HG02588 (cell line): ENCODE measurements around the gene ZSWIM4.

Experiments
- ATAC-seq: cut with Tn5 transposase; IDR thresholded peaks from one replicate; pipeline ENCODE4 v1.9.1; 2021; ENCODE audit warnings: mild to moderate bottlenecking, moderate library complexity; ENCODE audit not compliant: unreplicated experiment

The ZSWIM4 gene

DNA sequence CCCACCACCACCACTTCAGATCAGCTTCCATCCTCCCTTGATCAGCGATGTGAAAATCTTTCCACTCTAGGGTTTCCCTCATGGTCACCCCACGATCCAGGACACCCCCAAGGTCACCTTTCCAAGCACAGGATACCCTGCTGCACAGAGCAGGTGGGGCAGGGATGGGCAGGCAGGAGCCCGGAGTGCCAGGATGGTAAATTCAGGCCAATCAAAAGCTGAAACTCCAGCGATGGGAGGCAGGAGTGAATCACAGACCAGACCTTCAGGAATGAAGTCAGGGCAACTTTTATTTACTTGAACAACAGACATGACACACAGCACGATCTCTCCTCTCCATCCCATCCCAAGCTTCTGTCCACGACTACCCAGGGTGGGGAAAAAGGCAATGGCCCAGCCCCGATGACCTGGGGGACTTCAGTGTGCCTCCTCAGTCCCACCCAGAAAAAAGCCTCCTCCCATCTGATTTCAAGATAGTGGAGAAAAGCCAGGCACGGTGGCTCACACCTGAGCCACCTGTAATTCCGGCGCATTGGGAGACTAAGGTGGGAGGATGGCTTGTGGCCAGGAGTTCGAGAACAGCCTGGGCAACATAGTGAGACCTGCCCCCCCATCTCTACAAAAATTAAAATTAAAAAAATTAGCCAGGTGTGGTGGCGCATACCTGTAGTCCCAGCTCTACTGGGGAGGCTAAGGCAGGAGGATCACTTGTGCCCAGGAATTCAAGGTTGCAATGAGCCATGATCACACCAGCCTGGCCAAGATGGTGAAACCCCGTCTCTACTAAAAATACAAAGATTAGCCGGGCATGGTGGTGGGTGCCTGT is 39.2 kb downstream of the ZSWIM4 start:
- ATAC-seq, result no peak

DNA sequence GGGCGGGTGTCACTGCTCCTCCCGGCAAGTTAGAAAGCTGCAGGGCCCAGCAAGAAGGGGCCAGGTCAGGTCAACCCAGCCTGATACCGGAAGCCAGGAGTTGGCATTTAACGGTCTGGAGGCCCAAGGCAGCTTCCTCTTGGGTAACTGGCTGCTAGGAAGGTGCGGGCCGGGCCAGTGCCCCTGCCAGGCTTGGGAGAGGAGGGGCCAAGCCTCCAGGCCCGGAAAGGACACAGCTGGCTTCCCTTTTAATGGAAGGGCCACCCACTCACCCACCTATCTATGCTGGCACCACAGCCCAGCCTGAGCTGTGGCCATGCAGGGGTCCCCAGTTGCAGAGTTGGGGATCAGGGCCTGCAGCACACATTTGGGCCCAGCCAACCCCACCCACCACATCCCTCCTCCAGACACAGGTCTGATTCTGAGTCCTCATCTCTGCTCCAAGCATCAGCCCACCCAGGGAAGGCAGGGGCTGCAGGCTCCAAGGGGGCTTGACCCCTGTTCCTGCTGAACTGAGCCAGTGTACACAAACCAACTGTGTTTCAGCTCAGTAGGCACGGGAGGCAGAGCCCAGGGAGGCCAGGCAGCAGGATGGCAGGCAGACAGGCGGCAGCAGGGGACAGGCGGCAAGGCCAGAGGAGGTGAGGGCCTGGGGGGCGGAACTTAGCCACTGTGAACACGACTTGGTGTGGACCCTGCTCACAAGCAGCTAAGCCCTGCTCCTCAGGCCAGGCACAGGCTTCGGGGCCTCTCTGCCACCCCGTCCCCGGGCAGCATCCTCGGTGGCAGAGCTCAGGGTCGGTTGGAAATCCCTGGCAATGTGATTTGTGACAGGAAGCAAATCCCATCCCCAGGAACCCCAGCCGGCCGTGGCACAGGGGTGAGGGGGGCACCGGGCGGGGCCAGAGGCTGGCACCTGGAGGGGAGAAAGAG is 40.8 kb downstream of the ZSWIM4 start:
- no peak for ATAC-seq

DNA sequence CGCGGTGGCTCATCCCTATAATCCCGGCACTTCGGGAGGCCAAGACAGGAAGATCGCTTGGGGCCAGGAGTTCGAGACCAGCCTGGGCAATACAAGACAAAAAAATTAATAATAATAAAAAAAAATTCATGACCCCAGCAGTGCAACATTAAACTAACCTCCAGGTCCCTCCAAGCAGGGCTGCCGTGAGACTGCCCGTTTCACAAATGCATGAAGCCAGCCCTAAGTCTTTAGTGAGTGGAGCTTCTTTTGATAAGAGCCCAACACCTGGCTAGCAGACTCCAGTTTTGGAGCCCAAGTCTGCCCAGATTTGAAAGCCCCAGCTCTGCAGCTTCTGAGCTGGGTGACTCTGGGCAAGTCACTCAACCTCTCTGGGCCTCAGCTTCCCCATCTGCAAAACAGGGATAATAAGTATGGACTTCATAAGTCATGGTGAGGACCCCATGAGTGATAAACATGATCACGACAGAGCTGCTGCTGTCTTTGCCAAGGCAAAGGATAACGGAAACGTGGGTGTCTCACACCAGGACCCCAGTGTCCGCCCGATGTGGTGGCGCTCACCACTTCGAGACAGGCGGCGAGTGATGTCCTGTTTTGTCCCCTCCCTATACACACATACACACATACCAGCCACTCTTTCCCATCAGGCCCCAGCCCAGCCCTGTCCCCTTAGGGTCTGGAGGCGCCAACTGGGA is 43.3 kb downstream of the ZSWIM4 start:
- no peak for ATAC-seq

DNA sequence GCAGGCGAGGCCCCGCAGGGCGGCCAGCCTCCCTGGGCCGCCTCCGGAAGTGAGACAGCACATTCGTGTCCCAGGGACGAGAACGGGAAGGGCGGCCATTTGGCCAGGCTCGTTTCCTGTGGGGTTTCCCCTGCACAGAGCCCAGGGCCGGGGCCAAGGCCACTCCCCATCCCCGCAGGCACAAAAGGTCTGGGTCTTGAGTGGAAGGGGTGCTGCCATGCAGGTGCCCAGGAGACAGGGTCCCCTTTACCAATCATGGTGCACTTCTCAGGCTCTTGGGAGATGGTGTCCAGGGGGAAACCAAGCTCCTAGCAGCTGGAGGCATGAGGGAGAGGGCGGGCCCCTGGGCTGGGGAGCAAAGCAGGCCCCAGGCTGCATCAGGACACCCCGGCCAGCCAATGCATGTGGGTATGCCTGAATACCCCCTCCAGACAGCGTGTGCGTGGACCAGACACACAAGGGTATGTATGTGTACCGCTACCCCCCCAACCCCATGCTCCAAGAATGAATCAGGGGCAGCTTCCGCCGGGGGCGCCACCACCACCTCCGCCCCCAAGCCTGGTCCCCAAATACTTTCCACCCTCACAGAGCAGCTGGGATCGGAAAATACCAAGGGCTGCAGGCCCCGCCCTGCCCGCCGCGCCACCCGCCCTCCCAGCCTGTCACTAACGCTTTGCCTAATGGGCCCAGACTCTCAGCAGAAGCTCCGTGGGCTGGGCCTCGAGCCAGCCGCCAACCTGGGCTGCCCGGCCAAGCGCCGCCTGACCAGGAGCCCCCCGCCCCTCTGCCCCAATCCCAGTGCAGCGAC is 44.1 kb downstream of the ZSWIM4 start:
- ATAC-seq, result peak; percentile 35

DNA sequence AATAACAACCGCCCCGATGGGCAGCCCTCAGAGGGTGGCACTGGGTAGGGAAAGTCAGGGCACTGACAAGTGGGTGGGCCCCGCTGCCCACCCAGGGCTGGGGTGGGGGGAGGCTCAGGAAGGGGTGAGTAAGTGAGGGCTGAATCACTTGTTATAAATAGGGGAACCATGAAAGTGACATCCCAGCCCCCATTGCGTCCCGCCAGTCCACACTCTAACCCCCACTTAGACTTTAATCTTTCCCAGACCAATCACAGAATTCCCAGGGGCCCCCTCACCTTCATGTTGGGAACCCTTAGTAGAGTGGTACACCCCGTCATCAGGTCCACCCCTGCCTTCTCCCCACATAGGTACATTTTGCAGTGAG is 44.7 kb downstream of the ZSWIM4 start:
- ATAC-seq, result no peak

DNA sequence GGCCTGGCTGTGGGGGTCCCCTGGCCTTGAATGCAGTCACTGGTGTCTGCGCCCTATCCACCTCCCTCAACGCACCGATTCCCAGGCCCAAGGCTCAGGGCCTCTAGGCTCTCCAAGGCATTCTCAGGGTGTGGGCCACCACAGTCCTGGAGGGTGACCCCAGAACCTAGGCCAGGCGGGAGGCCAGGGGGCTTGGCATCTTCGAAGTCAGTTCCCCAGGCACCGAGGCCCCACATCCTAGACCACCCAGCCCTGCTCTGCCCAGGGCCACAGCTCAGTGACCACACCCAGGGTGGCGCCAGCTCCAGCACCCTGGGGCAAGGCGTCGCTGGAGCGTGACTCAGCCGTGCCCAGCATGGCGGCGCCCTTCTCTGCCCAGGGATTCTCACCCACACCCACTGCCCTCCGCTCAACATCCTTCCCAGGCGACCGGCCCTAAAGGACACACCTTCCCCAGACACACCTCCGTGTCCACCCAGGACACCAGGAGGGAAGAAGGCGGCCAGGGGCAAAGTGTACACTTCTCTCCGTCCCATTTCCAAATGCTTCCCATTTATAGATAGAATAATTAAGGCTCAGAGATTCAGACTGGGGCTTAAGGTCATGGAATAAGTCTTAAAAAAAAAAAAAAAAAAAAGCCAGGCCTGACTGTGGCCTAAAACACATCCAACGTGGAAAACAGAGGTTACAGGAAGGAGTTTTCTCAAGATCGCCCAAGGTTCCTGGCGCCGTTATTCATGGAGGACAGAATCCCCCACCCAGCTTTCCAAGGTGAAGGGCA is 45.3 kb downstream of the ZSWIM4 start:
- no peak for ATAC-seq

DNA sequence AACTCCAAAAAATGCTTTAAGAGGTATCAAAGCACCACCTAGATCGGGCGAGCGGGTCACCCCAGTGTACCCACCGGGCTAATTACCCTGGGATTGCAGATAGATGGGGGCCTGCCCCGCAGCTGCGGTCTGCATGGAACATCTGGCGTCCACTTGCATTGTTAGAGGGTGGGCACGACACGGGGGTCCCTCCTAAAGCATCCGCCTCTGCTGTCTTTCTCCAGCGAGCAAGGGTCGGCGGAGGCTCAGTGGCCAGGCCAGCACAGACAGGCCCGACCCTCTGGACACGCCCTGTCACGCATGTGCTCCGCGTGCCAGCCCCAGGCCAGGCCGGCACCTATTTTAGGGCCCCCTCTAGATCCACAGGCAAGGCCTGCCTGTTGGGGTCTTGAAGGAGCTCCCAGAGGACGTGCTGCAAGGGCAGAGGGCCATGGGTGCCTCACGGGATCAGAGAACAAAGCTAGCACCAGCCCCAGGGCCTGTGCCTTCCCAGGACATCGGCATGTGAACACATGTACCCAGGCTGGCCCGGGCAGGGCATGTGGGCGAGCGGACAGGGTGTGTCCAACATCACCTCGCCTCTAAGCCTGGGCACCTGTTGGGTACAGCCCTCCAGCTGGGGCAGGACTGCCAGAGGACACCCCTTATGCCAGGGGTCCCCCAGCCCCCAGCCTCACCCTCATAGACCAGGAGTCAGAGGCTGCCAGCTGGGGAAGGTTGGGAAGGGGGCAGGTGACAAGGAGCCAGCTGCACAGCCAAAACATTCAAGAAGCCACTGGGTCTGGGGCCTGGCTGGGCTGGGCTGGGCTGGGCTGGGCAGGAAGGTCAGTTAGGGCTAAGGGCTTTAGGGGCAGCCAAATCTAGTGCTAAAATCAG is 46.1 kb downstream of the ZSWIM4 start:
- ATAC-seq, result no peak

DNA sequence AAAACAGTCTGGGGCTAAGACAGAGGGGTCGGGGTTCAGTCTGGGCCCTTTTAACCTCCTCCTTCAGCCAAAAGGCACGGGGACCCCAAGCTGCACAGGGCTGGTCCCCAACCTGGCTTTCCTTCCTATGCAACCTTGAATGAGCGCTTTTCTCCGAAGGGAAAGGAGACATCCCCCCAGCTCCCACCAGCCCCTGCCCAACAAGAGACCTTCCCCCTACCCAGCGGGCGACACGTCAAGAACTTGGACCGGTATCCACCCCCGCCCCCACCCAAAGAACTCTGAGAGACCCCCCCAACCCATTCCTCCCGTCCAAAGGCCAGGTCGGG is 46.7 kb downstream of the ZSWIM4 start:
- ATAC-seq, result no peak

DNA sequence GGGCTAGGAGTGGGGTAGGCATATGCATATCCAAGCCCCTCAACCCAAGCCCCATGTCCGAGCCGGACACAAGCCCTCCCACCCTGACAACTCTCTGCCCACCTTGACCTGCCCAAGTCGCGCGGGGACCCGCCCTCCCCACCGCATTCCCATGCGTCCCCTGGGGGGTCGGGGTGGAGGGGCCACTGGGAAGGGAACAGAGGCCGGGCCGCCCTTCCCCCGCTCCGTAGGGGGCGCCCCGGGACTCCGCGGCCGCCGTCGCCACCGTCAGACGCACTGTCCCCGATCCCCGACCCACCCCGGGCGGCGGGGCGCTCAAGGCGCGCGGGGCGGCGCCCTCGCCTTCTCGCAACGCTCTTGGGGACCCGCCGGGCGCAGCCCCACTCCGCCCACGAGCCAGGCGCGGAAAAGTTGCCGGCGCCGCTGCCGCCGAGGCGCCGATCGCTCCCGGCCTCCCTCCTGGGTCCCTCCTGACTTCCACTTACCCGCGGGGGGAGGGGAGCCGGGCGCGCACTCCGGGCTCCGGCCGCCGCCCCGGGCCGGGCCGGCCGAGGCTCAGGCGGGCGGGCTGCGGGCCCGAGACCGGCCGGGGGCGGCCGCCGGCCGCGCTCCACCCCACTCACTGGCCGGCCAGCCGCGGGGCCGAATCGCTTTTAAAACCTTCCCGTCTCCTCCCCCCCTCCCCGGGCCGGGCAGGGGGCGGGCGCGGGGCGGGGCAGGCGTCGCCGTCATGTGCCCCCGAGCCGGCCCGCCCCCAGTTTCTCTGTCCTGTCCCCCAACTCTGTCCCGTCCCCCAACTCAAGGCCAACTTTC is 47.3 kb downstream of the ZSWIM4 start:
- no peak for ATAC-seq

DNA sequence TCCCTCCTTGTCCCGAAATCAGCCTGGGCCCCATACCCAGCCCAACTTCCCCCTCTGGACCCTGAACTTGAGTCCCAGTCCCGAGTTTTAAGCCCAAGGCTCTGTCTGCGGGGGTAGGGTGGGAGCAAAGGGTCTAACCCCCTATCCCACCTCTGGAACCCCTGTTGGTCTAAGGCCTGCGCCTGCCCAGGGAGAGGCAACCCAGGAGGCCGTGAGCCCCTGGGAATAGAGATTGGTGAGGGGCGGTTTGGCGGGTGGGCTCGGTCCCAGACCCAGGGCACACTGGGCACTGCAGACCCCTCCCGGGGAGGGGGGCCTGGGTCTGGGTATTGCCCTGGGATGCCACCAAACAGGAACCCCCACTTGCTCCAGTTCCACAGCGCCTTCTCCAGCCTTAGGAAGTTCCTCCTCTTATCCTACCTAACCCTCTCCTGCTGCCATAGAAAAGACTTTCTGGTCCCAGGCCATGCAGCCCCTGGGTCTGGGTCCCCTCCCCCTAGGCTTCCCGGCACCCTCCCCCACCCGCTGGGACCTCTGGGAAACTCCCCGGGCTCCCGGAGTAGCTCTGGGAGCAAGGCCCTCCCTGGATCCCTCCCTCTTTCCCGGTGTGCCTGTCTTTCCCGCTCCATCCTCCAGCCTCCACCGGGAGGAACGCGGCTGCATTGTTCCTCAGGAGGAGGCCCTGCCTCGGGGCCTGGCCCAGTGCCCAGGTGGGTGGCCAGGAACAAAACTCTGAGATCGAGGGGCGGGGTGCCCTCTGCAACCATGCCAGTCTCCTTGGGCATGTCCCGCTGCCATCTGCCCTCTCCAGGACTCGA is 48.1 kb downstream of the ZSWIM4 start:
- no peak for ATAC-seq

DNA sequence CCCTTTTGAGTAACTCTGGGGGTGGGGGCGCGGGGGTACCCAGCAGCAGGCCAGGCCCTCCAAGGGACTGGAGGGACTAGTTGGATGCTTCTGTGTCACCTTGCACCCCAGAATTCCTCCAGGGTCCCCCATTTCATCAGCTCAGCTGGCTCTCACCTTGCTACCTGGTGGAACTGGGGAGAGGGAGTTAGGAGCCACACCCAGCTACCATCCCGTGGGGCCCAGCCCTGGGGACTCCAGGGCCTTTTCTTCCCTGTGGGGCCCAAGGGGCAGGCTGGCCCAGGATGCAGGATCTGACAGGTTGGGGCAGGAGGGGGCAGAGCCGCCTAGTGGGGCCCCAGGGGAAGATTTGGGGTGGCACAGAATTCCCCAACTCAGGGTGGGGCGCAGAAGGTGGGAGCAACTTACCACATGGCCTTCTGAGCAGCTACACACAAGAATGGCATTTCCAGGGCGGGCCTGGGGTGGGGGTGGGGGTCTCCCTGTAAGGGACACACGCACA is 48.9 kb downstream of the ZSWIM4 start:
- no peak for ATAC-seq

DNA sequence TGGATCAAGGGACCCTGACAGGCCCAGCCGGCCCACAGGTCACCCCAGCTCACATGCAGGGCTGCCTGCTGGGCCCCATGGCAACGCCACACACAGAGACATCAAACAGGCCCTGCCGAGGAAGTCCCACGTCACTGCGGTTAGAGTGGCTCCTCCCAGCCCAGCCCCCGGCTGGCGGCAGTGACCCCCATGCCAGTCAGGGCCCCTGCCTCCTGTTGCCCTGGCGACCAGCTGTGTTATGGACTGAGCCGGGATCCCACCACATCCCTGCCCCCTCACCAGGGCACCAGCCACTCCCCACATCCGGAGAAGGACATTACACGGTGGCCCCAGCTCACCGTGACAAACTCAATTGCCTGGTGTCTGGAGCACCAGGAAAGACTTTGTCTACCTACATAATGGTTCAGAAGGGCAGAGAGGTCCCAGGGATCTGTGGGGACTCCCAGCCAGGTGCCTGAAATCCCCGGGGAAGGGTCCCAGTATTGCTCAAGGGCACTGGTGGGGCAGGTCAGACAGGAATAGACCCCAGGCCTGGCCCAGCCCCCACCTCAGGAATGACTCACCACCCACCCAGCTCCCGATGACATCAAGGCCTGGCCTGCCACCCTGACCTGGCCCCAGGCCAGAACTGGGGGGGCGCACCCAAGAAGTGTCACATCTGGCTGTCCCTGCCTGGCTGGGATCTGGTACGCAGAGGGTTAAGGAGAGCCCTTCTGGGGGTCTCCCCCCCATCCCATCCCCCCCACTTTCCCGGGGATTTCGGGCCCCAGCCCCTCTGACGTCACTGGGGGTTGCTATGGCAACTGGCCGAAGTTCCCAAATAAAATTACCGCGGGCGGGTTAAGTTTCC is 51.5 kb downstream of the ZSWIM4 start:
- peak; percentile 43 for ATAC-seq

DNA sequence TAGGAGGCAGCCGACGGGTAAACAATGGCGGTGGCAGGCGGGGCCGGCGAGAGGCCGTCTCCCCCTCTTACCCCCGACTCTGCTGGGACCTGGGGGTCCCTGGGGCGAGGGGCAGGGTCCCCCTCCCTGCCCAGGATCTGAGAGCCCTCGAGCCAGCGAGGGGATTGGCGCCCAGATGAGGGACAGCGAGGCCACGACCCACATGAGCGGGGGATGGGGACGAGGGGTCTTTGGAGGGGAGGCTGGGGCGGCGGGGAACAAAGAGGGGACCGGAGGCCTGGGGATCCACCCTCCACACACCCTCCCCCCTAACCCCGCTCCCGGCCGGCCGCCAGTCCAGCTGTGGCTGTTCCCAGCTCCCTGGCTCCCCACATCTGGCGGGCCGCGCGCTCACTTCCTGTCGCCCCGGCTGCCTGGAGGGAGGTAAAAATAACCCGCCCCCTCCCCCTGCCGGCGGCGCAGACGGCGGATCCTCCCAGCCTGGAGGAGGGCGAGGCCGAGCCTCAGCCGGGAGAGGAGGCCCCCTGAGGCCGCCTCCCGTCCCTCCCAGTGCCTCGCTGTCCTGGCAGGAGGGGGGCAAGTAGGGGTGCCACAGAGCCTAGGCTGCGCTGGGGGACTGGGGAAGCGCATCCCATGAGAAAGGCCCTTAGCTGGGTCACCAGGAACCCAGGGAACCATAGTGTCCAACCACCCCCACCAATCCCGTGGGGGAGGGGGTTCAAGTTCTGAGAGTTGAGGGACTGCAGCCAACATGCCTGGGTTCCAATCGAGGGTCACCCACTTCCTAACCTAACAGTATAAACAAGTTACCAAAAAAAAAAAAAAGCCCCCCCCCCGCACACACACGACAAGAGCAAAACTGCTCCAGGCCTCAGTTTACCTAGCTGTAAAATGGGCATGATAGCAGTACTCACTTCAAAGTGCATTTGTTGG is 52.4 kb downstream of the ZSWIM4 start:
- ATAC-seq, result no peak

DNA sequence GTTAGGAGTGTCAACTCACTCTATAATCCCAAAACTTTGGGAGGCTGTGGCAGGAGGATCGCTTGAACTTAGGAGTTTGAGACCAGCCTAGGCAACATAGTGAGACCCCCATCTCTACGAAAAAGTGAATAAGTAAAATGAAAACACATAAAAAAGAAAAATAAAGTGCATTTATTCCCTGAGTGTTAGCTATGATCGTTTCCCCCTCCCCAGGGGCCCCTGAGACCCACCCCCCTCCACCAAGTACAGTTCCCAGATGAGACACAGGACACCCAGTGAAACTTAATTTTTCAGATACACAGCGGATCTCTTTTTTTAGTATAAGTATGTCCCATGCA is 53.1 kb downstream of the ZSWIM4 start:
- ATAC-seq, result no peak
